Tibial artery (tissue), 4 donors: Measurements from ENCODE around the gene COTL1.

Experiments
- DNase-seq, 2 donors: peaks; one replicate each; pipeline ENCODE4 v3.0.0-alpha.2; 2019
- H3K27ac ChIP-seq, 2 donors: fragments of 200-600 bp; sonication (generic) in 1 of 2; 1 replicate in 1 of 2; 2 replicates in 1 of 2; pipeline ENCODE4 v1.5.1; 2018 to 2019; ENCODE audit warnings: mild to moderate bottlenecking in 1 of 2
- H3K27me3 ChIP-seq, 2 donors: fragments of 200-600 bp; sonication (generic) in 1 of 2; one replicate each; pipeline versions ENCODE4 v1.5.1 to v1.6.0; 2016 to 2019
- H3K36me3 ChIP-seq, 3 donors: fragments of 200-600 bp; sonication (generic) in 2 of 3; one replicate each; pipeline ENCODE4 v1.5.1; 2016 to 2019; ENCODE audit warnings: mild to moderate bottlenecking in 2 of 3
- H3K4me1 ChIP-seq, 4 donors: fragments of 200-600 bp; sonication (generic) in 2 of 4; 1 replicate in 3 of 4; 2 replicates in 1 of 4; pipeline ENCODE4 v1.5.1; 2016 to 2019
- H3K4me3 ChIP-seq, 2 donors: fragments of 200-600 bp; sonication (generic) in 1 of 2; 1 replicate in 1 of 2; 2 replicates in 1 of 2; pipeline ENCODE4 v1.5.1; 2018 to 2019; ENCODE audit warnings: mild to moderate bottlenecking in 2 of 2
- H3K9me3 ChIP-seq, 3 donors: fragments of 200-600 bp; sonication (generic) in 1 of 3; one replicate each; pipeline ENCODE4 v1.5.1; 2016 to 2019
- intact Hi-C: fragments of 100-400 bp; cut with DNase I; formaldehyde crosslinking; loops from one replicate; pipeline ENCODE4 v1.15.0; 2023; ENCODE audit warnings: low total_unique reads
- TF ChIP-seq, protein P1 (sequence below), 2 experiments: fragments of 200-600 bp in 1 of 2; fragments of 450-650 bp in 1 of 2; IDR thresholded peaks; one replicate each; pipeline ENCODE4 v1.5.1; 2017 to 2019; ENCODE audit warnings: antibody characterized with exemption in 2 of 2, mild to moderate bottlenecking in 1 of 2, moderate library complexity in 1 of 2

COTL1 gene, protein sequence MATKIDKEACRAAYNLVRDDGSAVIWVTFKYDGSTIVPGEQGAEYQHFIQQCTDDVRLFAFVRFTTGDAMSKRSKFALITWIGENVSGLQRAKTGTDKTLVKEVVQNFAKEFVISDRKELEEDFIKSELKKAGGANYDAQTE

GRCh38 chr16:84617791-84618580 is at the start of gene COTL1:
TSS of gene COTL1 (minus strand) at chr16:84618078. CDS start at chr16:84617914, 164 bp downstream.
- H3K27me3 ChIP-seq: no peaks in the 10 kb centered on the region
- H3K9me3 ChIP-seq: no peaks in the 10 kb centered on the region
- peaks cover 4 to 28% (median 23%) of the 10 kb centered on the region in 4 donors for H3K4me1 ChIP-seq
- intact Hi-C loops: no loop called here
- peak within 1 kb of the TSS; percentile 65 to 69 for H3K27ac ChIP-seq
- TF ChIP-seq, protein P1, sequence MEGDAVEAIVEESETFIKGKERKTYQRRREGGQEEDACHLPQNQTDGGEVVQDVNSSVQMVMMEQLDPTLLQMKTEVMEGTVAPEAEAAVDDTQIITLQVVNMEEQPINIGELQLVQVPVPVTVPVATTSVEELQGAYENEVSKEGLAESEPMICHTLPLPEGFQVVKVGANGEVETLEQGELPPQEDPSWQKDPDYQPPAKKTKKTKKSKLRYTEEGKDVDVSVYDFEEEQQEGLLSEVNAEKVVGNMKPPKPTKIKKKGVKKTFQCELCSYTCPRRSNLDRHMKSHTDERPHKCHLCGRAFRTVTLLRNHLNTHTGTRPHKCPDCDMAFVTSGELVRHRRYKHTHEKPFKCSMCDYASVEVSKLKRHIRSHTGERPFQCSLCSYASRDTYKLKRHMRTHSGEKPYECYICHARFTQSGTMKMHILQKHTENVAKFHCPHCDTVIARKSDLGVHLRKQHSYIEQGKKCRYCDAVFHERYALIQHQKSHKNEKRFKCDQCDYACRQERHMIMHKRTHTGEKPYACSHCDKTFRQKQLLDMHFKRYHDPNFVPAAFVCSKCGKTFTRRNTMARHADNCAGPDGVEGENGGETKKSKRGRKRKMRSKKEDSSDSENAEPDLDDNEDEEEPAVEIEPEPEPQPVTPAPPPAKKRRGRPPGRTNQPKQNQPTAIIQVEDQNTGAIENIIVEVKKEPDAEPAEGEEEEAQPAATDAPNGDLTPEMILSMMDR (IDR thresholded peaks at IDR 0.05): no peak
- peak; percentile 97 to 98 for DNase-seq
- peak within 1 kb of the TSS; percentile 59 to 80 for H3K4me3 ChIP-seq
- no peaks in the 10 kb centered on the region for H3K36me3 ChIP-seq

- no peak for DNase-seq
- H3K27ac ChIP-seq: no peak overlapping the region
- intact Hi-C loops: no loop called here
These were observed 48.0 kb upstream of the COTL1 start for GRCh38 chr16:84665843-84666242.

DNA sequence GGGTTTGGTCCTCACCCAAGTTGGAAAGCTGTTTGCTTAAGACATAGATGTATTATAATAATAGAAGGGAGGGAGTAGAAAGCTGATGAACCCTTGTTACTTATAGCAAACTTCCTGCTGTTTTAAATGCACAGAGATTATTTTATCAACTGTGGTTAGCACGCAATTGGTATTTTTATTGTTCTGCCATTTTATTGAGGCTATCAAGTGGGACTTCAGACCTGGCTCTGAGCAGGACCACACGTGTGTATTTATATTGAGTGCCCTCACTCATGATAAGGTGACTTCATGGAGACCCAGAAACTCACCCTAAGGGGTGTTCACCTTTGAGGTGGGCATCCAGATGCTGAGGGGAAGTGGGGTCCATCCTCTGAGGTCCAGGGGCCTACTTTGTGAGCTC is 47.5 kb upstream of the COTL1 start:
- intact Hi-C loops: no loop called here
- peaks cover 30 to 80% (median 60%) of the 10 kb centered on the region in 3 donors for H3K36me3 ChIP-seq

More at GRCh38 chr16:84665843-84666242, 48.0 kb upstream of the COTL1 start:
- Histone ChIP-seq H3K4me3 (no peak overlapping the region), H3K27me3 (no peaks in the 10 kb centered on the region), H3K36me3 (peaks cover 26 to 75% (median 55%) of the 10 kb centered on the region in 3 donors), H3K9me3 (no peaks in the 10 kb centered on the region), H3K4me1 (no peaks in the 10 kb centered on the region)
- TF ChIP-seq, protein P1 (IDR thresholded peaks at IDR 0.05): no peak

GRCh38 chr16:84663433-84664101 is 45.7 kb upstream of the COTL1 start:
- TF ChIP-seq, protein P1 (IDR thresholded peaks at IDR 0.05): no peak
- no peaks in the 10 kb centered on the region for H3K9me3 ChIP-seq
- peaks cover 44 to 95% (median 78%) of the 10 kb centered on the region in 3 donors for H3K36me3 ChIP-seq
- no peak for DNase-seq
- no peaks in the 10 kb centered on the region for H3K27me3 ChIP-seq
- no peak overlapping the region for H3K27ac ChIP-seq
- H3K4me1 ChIP-seq: peaks cover 0 to 7% (median 1%) of the 10 kb centered on the region in 4 donors
- intact Hi-C loops: no loop called here
- H3K4me3 ChIP-seq: no peak overlapping the region

More for the DNA sequence above, 47.5 kb upstream of the COTL1 start:
- DNase-seq: no peak
- Histone ChIP-seq H3K4me1 (no peaks in the 10 kb centered on the region), H3K9me3 (no peaks in the 10 kb centered on the region), H3K4me3 (no peak overlapping the region), H3K27me3 (no peaks in the 10 kb centered on the region), H3K27ac (no peak overlapping the region)
- TF ChIP-seq, protein P1 (IDR thresholded peaks at IDR 0.05): no peak

- Histone ChIP-seq H3K36me3 (peaks cover 54 to 95% (median 89%) of the 10 kb centered on the region in 3 donors), H3K27me3 (no peaks in the 10 kb centered on the region), H3K4me1 (peaks cover 0 to 14% (median 3%) of the 10 kb centered on the region in 4 donors), H3K9me3 (no peaks in the 10 kb centered on the region), H3K4me3 (no peak overlapping the region), H3K27ac (no peak overlapping the region)
- intact Hi-C loops: no loop called here
- DNase-seq: no peak
- TF ChIP-seq, protein P1 (IDR thresholded peaks at IDR 0.05): no peak
These were observed 44.6 kb upstream of the COTL1 start for GRCh38 chr16:84662471-84662870.
